Stimulated activated naive CD8-positive, alpha-beta T cell treated with anti-CD3 and anti-CD28 coated beads, Interleukin-15, Interleukin-2, amounts not matched to agents 100 ng/mL and 50 ng/mL, for 24 hours (primary cell): ENCODE results near the gene GNG11.

Experiments used
- H3K27ac Mint-ChIP-seq: one replicate; pipeline ENCODE4 v1.8.0; 2021; ENCODE audit warnings: mild to moderate bottlenecking, mixed read lengths
- H3K27me3 Mint-ChIP-seq: one replicate; pipeline ENCODE4 v1.8.0; 2021; ENCODE audit warnings: mixed read lengths
- H3K36me3 Mint-ChIP-seq: one replicate; pipeline ENCODE4 v1.8.0; 2021; ENCODE audit warnings: low read depth, mixed read lengths
- H3K4me1 Mint-ChIP-seq: one replicate; pipeline ENCODE4 v1.8.0; 2021; ENCODE audit warnings: low read depth, mixed read lengths
- H3K4me3 Mint-ChIP-seq: one replicate; pipeline ENCODE4 v1.8.0; 2021; ENCODE audit warnings: mild to moderate bottlenecking, mixed read lengths
- H3K9me3 Mint-ChIP-seq: one replicate; pipeline ENCODE4 v1.8.0; 2021; ENCODE audit warnings: mixed read lengths

Gene GNG11

DNA sequence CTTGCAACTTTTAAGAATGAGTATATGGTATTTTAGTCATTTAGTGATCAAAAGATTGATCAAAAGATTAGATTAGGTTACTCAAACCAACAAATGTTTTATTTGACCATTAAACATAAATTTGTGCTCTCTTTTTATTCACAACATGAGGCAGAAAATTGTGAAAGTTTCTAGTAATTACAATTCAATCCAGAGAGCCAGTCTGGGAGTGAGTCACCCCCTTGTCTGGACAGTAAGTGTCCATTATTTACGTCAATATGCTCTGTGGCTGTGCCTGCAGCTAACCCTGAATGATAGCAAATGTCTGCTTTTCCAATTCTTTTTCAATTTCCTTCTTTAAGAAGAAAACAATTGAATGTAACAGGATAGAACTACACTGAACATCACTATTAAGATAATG lies 27.9 kb downstream of the GNG11 start:
- Mint-ChIP-seq H3K4me3 (no peak overlapping the region), H3K36me3 (no peaks in the 10 kb centered on the region), H3K27me3 (peaks cover 3% of the 10 kb centered on the region), H3K9me3 (no peaks in the 10 kb centered on the region), H3K27ac (no peak overlapping the region), H3K4me1 (no peaks in the 10 kb centered on the region)

DNA sequence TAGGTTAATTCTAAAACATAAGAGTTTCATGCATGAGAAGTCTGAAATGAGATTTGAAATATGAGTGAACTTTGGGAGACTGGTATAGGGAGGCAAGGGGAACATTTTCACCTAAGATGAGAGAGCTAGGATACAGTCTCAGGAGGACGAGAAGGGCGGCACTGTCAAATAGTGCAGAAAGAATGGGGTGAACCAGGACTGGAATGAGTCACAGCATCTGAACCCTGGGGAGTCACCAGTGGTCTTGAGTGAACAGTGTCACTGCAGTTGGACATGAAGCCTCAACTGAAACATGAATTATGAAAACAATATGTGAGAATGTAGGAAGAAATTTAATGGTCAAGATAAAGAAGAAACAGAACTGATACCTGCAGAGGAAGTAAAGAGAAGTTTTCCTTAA lies 33.8 kb downstream of the GNG11 start:
- Mint-ChIP-seq H3K27ac (no peak overlapping the region), H3K27me3 (no peaks in the 10 kb centered on the region), H3K4me1 (no peaks in the 10 kb centered on the region), H3K9me3 (no peaks in the 10 kb centered on the region), H3K4me3 (no peak overlapping the region), H3K36me3 (no peaks in the 10 kb centered on the region)

DNA sequence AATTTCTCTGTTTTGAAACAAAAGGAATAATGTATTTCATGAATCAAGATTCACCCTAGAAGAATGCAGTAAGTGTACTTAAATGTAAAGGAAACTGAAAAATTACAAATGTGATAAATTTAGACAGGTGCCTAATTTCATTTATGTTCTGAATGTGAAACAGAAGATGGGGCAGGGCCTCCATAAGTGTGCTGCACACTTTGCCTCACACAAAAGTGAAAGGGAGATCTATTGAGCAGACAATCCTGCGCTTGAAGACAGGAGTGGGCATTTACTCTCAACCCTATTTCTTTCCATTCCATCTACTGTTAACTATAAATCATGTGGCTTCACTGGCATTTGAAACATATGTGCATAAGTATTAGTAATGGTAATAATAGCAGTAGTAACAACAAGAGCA lies 36.2 kb downstream of the GNG11 start:
- no peaks in the 10 kb centered on the region for H3K4me1 Mint-ChIP-seq
- no peaks in the 10 kb centered on the region for H3K27me3 Mint-ChIP-seq
- H3K36me3 Mint-ChIP-seq, result no peaks in the 10 kb centered on the region
- no peak overlapping the region for H3K4me3 Mint-ChIP-seq
- H3K9me3 Mint-ChIP-seq, result no peaks in the 10 kb centered on the region
- H3K27ac Mint-ChIP-seq, result no peak overlapping the region

DNA sequence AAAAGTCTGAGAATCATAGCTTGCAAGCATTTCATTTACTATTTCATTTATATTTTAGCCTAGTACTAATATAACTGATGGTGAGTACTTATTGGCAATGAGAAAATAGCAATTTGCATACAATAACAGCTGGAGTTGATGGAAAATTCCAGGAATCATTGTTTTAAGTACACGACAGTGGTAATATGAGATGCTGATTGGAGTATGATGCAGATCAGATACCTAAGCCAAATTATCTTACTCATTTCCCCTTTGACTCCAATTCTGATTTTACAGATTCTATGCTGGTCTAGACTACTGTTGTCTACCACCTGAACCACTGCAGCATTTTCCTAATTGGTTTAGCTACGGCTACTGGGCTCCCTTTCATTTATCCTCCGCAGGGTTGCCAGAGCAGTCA lies 36.7 kb downstream of the GNG11 start:
- H3K27me3 Mint-ChIP-seq, result no peaks in the 10 kb centered on the region
- no peaks in the 10 kb centered on the region for H3K36me3 Mint-ChIP-seq
- H3K4me3 Mint-ChIP-seq, result no peak overlapping the region
- H3K4me1 Mint-ChIP-seq, result no peaks in the 10 kb centered on the region
- no peak overlapping the region for H3K27ac Mint-ChIP-seq
- no peaks in the 10 kb centered on the region for H3K9me3 Mint-ChIP-seq

DNA sequence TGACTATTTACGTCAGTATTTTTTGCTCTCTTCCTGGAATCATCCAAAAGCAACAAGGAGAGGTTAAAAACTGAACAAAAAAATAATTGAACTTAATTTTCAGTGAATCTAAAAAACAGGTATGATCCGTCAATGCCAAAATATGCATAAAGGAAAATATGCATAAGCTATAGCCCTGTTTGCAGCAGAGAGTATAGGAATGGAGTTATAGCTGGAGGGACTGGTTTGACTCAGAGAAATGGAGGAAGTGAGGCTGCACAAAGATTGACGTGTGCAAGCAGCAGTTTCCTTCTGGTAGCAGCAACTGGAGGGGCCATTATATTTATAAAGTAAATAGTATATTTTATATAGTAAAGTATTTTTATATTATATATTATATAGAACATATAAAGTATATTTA lies 37.1 kb downstream of the GNG11 start:
- no peaks in the 10 kb centered on the region for H3K36me3 Mint-ChIP-seq
- H3K9me3 Mint-ChIP-seq, result no peaks in the 10 kb centered on the region
- no peak overlapping the region for H3K27ac Mint-ChIP-seq
- no peak overlapping the region for H3K4me3 Mint-ChIP-seq
- no peaks in the 10 kb centered on the region for H3K4me1 Mint-ChIP-seq
- H3K27me3 Mint-ChIP-seq, result no peaks in the 10 kb centered on the region

DNA sequence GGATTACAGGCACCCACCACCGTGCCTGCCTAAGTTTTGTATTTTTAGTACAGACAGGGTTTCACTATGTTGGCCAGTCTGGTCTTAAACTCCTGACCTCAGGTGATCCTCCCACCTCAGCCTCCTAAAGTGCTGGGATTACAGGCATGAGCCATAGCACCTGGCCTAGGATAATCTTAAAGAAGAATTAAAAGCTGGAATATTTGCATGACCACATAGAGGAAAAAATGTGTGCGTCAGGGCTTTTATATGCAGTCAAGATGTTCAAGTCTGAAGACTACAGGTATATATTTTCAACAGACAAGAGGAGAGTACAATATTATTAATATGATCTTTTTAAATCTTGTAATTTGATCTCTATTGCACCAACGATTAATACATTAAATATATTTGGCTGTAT lies 39.5 kb downstream of the GNG11 start:
- no peaks in the 10 kb centered on the region for H3K9me3 Mint-ChIP-seq
- no peak overlapping the region for H3K4me3 Mint-ChIP-seq
- no peaks in the 10 kb centered on the region for H3K27me3 Mint-ChIP-seq
- H3K27ac Mint-ChIP-seq, result no peak overlapping the region
- H3K4me1 Mint-ChIP-seq, result no peaks in the 10 kb centered on the region
- H3K36me3 Mint-ChIP-seq, result no peaks in the 10 kb centered on the region

DNA sequence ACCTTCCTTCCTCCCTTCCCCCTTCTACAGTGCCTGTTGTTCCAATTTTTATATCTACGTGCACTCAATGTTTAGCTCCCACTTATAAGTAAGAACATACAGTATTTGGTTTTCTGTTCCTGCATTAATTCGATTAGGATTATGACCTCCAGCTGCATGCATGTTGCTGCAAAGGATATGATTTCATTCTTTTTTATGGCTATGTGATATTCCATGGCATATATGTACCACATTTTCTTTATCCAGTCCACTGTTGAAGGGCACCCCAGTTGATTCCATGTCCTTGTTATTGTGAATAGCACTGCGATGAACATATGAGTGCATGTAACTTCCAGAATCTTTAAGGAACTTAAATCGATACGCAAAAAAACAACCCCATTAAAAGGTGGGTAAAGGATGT lies 42.7 kb downstream of the GNG11 start:
- Mint-ChIP-seq H3K27ac (no peak overlapping the region), H3K9me3 (no peaks in the 10 kb centered on the region), H3K4me3 (no peak overlapping the region), H3K27me3 (no peaks in the 10 kb centered on the region), H3K4me1 (no peaks in the 10 kb centered on the region), H3K36me3 (no peaks in the 10 kb centered on the region)

DNA sequence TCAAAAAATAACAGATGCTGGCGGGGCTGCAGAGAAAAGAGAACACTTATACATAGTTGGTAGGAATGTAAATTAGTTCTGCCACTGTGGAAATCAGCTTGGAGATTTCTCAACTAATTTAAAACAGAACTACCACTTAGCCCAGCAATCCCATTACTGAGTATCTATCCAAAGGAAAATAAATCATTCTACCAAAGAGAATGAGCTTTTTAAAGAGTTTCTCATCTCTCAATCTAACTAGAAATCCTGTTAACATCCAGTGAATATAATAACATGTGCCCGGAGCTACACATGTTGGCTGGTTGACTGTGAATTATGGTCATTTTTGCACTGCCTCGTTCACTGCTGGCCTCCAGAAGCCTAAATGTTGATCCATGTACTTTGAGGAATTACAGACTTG lies 43.3 kb downstream of the GNG11 start:
- H3K36me3 Mint-ChIP-seq, result no peaks in the 10 kb centered on the region
- H3K9me3 Mint-ChIP-seq, result no peaks in the 10 kb centered on the region
- no peak overlapping the region for H3K27ac Mint-ChIP-seq
- H3K4me3 Mint-ChIP-seq, result no peak overlapping the region
- H3K4me1 Mint-ChIP-seq, result no peaks in the 10 kb centered on the region
- H3K27me3 Mint-ChIP-seq, result no peaks in the 10 kb centered on the region

DNA sequence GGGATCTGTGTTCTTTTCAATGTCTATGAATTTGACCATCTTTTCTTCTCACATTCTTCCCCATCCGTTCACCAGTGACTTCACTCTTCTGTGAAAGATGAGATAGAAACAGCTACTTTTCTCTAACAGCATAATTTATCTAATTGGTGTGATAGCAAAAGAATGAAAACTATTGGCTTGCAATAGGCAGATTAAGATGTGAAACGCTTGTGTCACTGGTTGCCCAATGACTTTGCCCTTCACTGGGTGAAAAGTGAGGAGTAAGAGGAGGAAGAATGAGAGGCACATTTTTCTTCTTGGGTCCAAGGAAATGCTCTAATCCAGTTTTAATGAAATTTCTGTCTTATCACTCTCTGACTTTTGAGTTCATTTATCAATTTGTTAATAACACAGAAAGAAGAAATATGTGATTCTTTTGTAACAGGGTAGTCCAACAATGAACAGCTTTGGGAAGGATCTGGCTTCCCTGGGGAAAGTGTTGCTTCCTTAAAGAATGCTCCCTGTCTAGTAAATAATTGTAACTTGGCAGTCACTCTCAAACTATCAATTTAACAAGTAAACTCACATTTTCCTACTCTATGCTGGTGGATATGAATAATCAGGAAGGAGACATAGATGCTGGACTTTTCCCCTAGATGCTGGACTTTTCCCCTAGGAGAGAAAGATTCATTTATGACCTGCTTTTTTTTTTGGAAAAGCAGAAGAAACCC lies 47.5 kb downstream of the GNG11 start:
- H3K9me3 Mint-ChIP-seq, result no peaks in the 10 kb centered on the region
- H3K27me3 Mint-ChIP-seq, result no peaks in the 10 kb centered on the region
- no peak overlapping the region for H3K27ac Mint-ChIP-seq
- H3K4me3 Mint-ChIP-seq, result no peak overlapping the region
- no peaks in the 10 kb centered on the region for H3K4me1 Mint-ChIP-seq
- no peaks in the 10 kb centered on the region for H3K36me3 Mint-ChIP-seq

DNA sequence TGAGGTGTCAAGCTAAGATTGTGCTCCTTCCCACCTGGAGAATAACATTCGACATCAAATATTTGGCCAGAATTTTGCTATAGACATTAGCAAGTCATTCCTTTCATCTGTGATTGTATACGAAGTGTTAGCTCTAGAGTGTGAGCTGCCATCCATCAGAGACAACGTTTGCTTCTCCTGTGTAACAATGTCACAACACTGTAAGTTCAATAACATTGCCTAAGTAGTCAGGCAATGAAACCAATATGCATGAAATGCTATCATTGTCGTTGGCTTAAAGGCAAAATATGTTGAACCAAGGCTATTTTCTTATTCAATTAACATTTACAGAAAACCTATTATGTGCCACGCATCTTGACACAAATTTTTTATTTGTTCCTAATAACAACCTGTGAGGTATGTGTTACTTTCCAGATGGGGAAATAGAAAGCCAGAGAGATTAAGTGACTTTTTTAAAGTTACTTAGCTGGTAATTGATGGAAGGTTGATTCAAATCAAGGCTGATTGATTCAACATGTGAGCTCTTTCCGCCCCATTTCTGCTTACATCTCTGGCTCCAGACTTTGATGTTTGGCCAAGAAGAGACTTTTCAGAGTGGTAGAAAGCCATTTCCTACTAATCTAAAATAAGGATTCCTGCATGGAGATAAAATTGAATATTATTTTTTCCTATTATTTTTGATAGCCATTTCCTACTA lies 50.6 kb downstream of the GNG11 start:
- Mint-ChIP-seq H3K36me3 (no peaks in the 10 kb centered on the region), H3K27me3 (no peaks in the 10 kb centered on the region), H3K9me3 (no peaks in the 10 kb centered on the region), H3K4me3 (no peak overlapping the region), H3K4me1 (no peaks in the 10 kb centered on the region), H3K27ac (no peak overlapping the region)

DNA sequence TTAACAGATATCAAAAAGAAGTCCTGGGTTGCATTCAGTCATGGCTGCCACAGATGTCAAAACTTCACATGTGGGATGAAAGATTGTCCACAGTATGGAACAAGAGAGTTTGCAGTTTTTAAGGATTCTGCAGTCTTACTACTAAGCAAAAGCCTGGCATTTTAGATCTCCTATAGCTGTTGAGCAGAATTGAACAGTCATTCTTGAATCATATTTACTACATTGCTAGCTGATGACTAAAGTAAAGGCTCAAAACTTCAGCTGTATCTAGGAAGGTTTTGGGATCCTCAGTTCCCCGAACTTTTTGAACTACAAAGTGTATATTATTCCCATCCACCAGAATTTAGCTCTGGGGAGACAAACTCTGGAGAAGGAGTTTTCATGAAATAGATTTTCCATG lies 51.6 kb downstream of the GNG11 start:
- no peak overlapping the region for H3K4me3 Mint-ChIP-seq
- H3K27me3 Mint-ChIP-seq, result no peaks in the 10 kb centered on the region
- no peaks in the 10 kb centered on the region for H3K4me1 Mint-ChIP-seq
- H3K9me3 Mint-ChIP-seq, result no peaks in the 10 kb centered on the region
- H3K27ac Mint-ChIP-seq, result no peak overlapping the region
- no peaks in the 10 kb centered on the region for H3K36me3 Mint-ChIP-seq

DNA sequence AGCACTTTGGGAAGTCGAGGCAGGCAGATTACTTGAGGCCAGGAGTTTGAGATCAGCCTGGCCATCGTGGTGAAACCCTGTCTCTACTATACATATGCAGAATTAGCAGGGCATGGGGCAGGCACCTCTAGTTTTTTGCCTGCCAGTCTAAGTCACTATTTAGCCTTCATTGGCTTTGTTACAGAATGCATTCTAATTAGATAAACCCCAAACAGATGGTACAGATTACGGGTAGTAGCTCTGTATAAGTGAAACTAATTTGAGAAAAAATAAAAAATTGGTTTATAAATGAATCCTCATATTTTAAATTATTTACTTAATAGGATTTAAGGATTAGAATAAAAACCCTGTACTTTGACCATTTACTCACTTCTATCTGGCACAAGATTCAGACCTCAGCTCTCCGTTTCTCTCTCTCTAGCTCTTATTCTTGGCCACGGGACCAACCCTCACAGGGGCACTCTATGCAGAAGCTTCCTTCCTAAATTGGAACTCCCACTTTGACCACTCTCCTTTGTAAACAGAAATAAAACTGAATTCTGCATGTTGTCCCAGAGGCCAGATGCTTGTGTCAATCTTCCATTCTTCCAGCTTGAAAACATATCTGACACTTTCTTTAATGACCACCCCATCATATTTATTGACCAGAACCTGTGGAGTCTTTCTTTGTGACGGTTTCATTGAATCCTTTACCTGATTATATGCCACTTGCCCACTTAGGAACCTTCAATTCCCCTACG lies 55.8 kb downstream of the GNG11 start:
- Mint-ChIP-seq H3K36me3 (no peaks in the 10 kb centered on the region), H3K4me3 (no peak overlapping the region), H3K4me1 (no peaks in the 10 kb centered on the region), H3K27ac (no peak overlapping the region), H3K27me3 (no peaks in the 10 kb centered on the region), H3K9me3 (no peaks in the 10 kb centered on the region)
